Mesodermal cell (in vitro differentiated cells): ENCODE data around the gene CFAP58.
A peak's percentile ranks its signal among the peaks of the same experiment; 100 is the strongest.

Source experiments
- H3K27ac ChIP-seq: 2 replicates; pipeline ENCODE4 v1.7.0; 2013; ENCODE audit warnings: mild to moderate bottlenecking, low read depth, low read length, moderate library complexity; ENCODE audit not compliant: severe bottlenecking
- H3K36me3 ChIP-seq: 2 replicates; pipeline ENCODE4 v1.7.1; 2013; ENCODE audit warnings: mild to moderate bottlenecking, low read length, moderate library complexity; ENCODE audit not compliant: control insufficient read depth, insufficient read depth
- H3K4me1 ChIP-seq: one replicate; pipeline ENCODE4 v1.7.1; 2013; ENCODE audit warnings: mild to moderate bottlenecking, low read length; ENCODE audit not compliant: insufficient read depth, control insufficient read depth, poor library complexity, severe bottlenecking
- H3K4me3 ChIP-seq: 2 replicates; pipeline ENCODE4 v1.7.0; 2013; ENCODE audit warnings: low read length, control low read depth, mild to moderate bottlenecking; ENCODE audit not compliant: insufficient read depth, poor library complexity, severe bottlenecking; ENCODE audit errors: extremely low read depth
- H3K9me3 ChIP-seq: 2 replicates; pipeline ENCODE4 v1.7.1; 2013; ENCODE audit warnings: mild to moderate bottlenecking, low read length, moderate library complexity; ENCODE audit not compliant: control insufficient read depth
- WGBS, 2 experiments: methylation state at CpG; one replicate each; pipeline ENCODE4 v1.1.5; 2013; ENCODE audit warnings: missing lambda C conversion rate in 2 of 2; ENCODE audit not compliant: insufficient coverage in 2 of 2; 5-methylcytosine and 5-hydroxymethylcytosine counted together

Gene CFAP58

GRCh38 chr10:104329735-104330134, 23.9 kb upstream of the CFAP58 start:
- H3K27ac ChIP-seq: peak overlapping the region; percentile 96
- 86 to 93% methylated on average over 2 of the region's 3 CpGs for WGBS, 2 experiments

GRCh38 chr10:104330168-104331110, 23.2 kb upstream of the CFAP58 start:
- H3K4me1 ChIP-seq: peaks cover 96% of the 10 kb centered on the region
- 31 to 37% methylated on average over 7 to 8 of the region's 8 CpGs for WGBS, 2 experiments
- peaks cover 17% of the 10 kb centered on the region for H3K36me3 ChIP-seq
- no peak overlapping the region for H3K4me3 ChIP-seq
- H3K9me3 ChIP-seq: no peaks in the 10 kb centered on the region
- H3K27ac ChIP-seq: peak overlapping the region; percentile 96

More at GRCh38 chr10:104329735-104330134, 23.9 kb upstream of the CFAP58 start:
- H3K4me1 ChIP-seq: peaks cover 89% of the 10 kb centered on the region
- H3K4me3 ChIP-seq: no peak overlapping the region
- peaks cover 18% of the 10 kb centered on the region for H3K36me3 ChIP-seq
- H3K9me3 ChIP-seq: no peaks in the 10 kb centered on the region

DNA sequence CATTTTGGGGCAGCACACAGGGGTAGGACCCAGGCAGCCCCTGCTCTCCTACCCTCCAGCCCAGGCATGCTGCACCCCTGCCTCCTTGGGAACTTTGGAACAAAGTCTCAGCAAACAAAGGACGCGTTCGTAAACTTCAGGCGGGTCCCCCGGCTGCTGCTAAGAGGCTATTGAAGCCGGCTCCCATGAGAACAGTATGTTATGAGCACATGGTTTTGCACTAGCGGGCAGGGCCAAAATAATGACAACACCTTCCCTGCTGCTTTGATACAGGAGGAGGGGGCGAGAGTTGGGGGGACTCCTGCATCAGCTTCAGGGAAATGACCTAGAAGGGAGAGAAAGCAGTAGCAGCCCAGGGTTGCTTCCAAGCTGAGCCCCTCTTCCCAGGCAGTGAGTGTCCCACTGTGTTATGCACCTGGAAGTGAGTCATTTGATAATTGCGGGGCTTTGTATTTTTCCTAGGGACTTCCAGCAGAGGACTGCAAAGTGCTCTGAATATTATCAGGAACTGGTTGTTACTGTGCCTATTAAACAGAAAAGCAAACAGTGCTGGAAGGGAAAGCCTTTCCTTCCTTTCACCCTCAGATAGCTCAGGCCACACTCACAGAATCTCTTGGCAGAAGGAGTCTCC, 22.3 kb upstream of the CFAP58 start:
- WGBS, 2 experiments: 39 to 44% methylated on average over 7 to 9 of the region's 9 CpGs
- Histone ChIP-seq H3K27ac (peak overlapping the region; percentile 96), H3K4me3 (no peak overlapping the region), H3K36me3 (peaks cover 13% of the 10 kb centered on the region), H3K9me3 (no peaks in the 10 kb centered on the region), H3K4me1 (peaks cover 92% of the 10 kb centered on the region)

GRCh38 chr10:104332243-104333031, 21.2 kb upstream of the CFAP58 start:
- Histone ChIP-seq H3K9me3 (no peaks in the 10 kb centered on the region), H3K36me3 (peaks cover 11% of the 10 kb centered on the region), H3K4me3 (no peak overlapping the region), H3K27ac (peak overlapping the region; percentile 96), H3K4me1 (peaks cover 81% of the 10 kb centered on the region)
- WGBS, 2 experiments: 79 to 81% methylated on average over 7 to 8 of the region's 11 CpGs

GRCh38 chr10:104333032-104333727, 20.5 kb upstream of the CFAP58 start:
- H3K27ac ChIP-seq: peak overlapping the region; percentile 69
- peaks cover 11% of the 10 kb centered on the region for H3K36me3 ChIP-seq
- H3K4me1 ChIP-seq: peaks cover 73% of the 10 kb centered on the region
- H3K9me3 ChIP-seq: no peaks in the 10 kb centered on the region
- no peak overlapping the region for H3K4me3 ChIP-seq
- 47 to 61% methylated on average over 6 to 10 of the region's 13 CpGs for WGBS, 2 experiments

DNA sequence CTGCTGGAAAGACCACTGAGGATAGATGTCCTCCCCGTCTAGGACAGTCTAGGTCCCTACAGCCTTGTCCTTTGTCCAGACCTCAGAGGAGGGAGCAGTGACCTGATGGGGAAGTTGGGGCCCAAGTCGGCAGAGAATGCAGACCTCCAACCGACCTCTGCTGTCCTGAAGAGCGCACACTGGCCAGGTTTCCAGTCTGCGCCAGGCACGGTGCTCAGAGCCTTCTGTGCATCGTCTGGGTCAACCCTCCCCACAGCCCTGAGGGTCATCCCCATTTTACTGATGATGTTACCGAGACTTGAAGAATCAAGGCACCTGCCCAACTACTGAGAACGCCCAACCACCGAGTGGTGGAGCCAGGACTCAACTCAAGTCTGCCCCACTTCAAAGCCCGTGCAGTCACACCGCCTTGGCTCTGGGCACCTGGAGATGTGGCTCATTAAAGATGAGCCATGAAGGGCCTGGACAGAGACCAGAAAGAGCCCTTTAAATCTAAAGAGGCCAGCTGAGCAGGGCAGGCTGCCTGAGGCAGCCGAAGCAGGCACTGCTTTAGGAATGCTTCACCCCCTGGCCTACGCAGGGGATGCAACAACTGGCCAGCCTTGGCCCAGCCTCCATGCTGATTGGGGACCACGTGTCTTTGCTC, 19.8 kb upstream of the CFAP58 start:
- 84 to 87% methylated on average over 14 to 15 of the region's 15 CpGs for WGBS, 2 experiments
- Histone ChIP-seq H3K4me3 (no peak overlapping the region), H3K9me3 (no peaks in the 10 kb centered on the region), H3K4me1 (peaks cover 67% of the 10 kb centered on the region), H3K36me3 (peaks cover 11% of the 10 kb centered on the region), H3K27ac (no peak overlapping the region)

- Histone ChIP-seq H3K4me3 (no peak overlapping the region), H3K4me1 (peaks cover 60% of the 10 kb centered on the region), H3K27ac (no peak overlapping the region), H3K9me3 (no peaks in the 10 kb centered on the region), H3K36me3 (peaks cover 11% of the 10 kb centered on the region)
- 94 to 100% methylated on average over 5 of the region's 6 CpGs for WGBS, 2 experiments
Measured at GRCh38 chr10:104334561-104334960, 19.1 kb upstream of the CFAP58 start.

DNA sequence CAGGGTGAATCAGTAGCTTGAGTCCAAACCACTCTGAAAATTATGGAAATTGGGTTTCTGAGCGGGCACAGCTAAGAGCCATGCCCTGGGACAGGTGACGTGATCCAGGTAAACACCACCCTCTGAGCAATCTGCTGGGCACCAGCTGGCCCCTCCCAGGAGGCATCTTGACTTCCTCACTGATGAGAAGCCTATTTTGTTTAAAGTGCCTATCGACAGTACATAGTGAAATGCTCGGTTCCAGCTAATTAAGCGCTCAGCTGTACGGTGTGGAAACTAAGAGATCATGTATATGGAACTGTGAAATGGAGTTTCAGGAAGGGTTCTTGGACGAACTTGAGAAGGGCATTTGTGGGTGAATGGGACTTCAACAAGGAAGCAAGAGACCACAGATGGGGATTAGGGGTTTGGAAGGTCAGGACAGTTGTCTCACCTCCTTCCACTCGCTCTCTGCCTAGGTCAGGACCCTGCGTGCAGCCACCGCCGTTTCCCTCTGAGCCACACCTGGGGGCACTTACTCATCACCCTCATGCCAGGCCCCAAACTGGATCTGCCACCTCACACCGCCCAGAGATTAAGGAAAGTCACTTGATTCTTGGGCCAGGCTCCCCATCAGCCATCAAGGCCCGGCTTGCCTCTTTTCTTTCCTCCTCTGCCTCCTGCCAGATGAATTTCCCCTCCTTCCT, 18.5 kb upstream of the CFAP58 start:
- Histone ChIP-seq H3K9me3 (no peaks in the 10 kb centered on the region), H3K36me3 (peaks cover 11% of the 10 kb centered on the region), H3K4me1 (peaks cover 61% of the 10 kb centered on the region), H3K27ac (no peak overlapping the region), H3K4me3 (no peak overlapping the region)
- 95 to 97% methylated on average over 12 of the region's 13 CpGs for WGBS, 2 experiments

DNA sequence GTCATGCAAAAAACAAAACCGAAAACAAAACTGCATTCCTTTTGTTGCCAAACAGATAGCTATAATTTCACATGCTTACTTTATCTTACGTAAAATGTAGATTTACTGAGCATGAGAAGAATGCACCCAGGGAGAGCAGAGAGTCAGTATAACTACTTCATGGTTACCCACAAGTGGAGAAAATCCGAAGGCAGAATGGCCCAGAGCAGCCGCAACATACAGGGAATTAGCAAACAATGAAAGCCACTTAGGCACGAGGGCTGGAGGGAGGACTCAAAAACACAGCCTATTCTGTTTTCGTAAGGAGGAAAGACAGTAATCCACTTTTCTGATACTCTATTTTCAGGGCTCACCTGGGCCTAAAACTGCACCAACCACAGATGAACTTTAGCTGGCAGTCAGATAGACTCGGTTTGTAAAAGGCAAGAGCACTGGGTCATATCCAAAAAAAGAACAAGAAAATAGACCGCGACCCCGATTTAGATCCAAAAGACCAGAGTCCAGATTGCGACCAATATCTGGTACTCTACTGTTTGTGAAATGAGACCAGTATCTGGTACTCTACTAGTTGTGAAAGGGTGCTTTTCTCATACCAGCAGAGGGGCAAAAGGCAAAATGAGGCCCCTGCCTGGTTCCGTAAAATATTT, 16.7 kb upstream of the CFAP58 start:
- H3K4me3 ChIP-seq: peak overlapping the region; percentile 83
- H3K9me3 ChIP-seq: no peaks in the 10 kb centered on the region
- peaks cover 11% of the 10 kb centered on the region for H3K36me3 ChIP-seq
- H3K4me1 ChIP-seq: peaks cover 45% of the 10 kb centered on the region
- 2 to 5% methylated on average over 8 to 9 of the region's 12 CpGs for WGBS, 2 experiments
- H3K27ac ChIP-seq: no peak overlapping the region
